ENCODE data around the gene DGKI. TPM values are rescaled to one million over a fixed set of nuclear protein-coding genes. Genes with fewer than 3 reads are reported as not detected.

The DGKI gene
- total RNA-seq, 5 donors from 2014 or later (not counting 1 experiment from before 2014, with no cell fraction given) = not detected

Other genes with a start within 250 kb of the DGKI start
- 10 to 100 TPM; 21.1 to 40.8 (median 28.9) TPM for gene CREB3L2, start 155.1 kb upstream of the DGKI start, total RNA-seq
- under 1 TPM in 1 of 5 donors, not detected in 4; 0.20 TPM for gene AKR1D1, start 229.5 kb upstream of the DGKI start, total RNA-seq

All from T-cell (primary cell).